RWPE1 (cell line): ENCODE data around the gene SLC30A5.
A peak's percentile ranks its signal among the peaks of the same experiment; 100 is the strongest.
"Not testable (repeated sequence)": the region's sequence is repeated elsewhere in the genome, so short reads cannot be mapped to it uniquely, and the experiment has no call there.

Experiments
- CTCF ChIA-PET: fragments of 350-600 bp; sonication (Branson Sonifier 250); formaldehyde crosslinking; extraction: SDS; loops from one replicate; lab custom pipeline; 2021; lab: Yijun Ruan, JAX
- POLR2A ChIA-PET: fragments of 400-600 bp; formaldehyde crosslinking; extraction: SDS; loops from one replicate; lab custom pipeline; 2020; ENCODE audit warnings: antibody characterized with exemption; ENCODE audit not compliant: low non-redundant PET; lab: Yijun Ruan, JAX
- DNase-seq: peaks from one replicate; pipeline ENCODE4 v3.0.0; 2012; ENCODE audit warnings: low spot score
- H3K27ac ChIP-seq: fragments of 450-650 bp; 2 replicates; pipeline ENCODE4 v1.5.1; 2017
- CTCF ChIP-seq: fragments of 450-650 bp; conservative IDR thresholded peaks from 2 replicates; pipeline ENCODE4 v1.5.1; 2017; ENCODE audit warnings: low read depth, mild to moderate bottlenecking

SLC30A5 gene

GRCh38 chr5:69092969-69093368, 845 bp upstream of the SLC30A5 start:
- ChIA-PET CTCF (interaction anchor here (0.5 to 1.6 kb wide), 32 partner anchors 9 to 649 kb away, joined by 3 to 23 read pairs (median 4); partner anchors contain the start of genes AK6, CCDC125, CENPH and MARVELD2), POLR2A (interaction anchor here (1.0 kb wide), 1 partner anchor 14 kb away, joined by 3 read pairs; no protein-coding TSS in a partner anchor)
- peak overlapping the region; percentile 87; the same call in 1 of the 2 replicates for H3K27ac ChIP-seq
- DNase-seq: no peak
- no peak for TF ChIP-seq CTCF

- POLR2A ChIA-PET: no interaction called here
- no peak overlapping the region for H3K27ac ChIP-seq
- CTCF ChIA-PET: no interaction called here
- no peak for DNase-seq
- TF ChIP-seq CTCF: no peak
Measured at GRCh38 chr5:69099302-69099701, 5.5 kb downstream of the SLC30A5 start.

DNA sequence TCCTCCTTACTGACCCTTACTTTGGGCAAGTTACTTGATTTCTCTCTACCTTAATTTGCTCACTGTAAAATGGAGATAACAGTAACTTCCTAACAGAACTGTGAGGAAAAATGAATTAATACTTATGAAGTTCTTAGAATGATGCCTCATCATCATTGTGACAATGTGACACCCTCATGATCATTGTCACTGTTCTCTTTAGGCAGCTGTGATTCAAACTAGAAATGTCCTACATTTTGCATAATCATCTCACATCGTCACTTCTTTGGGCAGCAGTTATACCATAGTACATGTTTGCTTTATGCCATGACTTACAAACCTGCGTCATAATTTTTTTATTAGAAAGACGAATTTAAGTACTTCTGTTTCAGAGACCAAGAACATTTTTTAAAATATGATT, 9.7 kb downstream of the SLC30A5 start:
- CTCF ChIA-PET: interaction anchor here (0.6 kb wide), 1 partner anchor 12 kb away, joined by 4 read pairs; no protein-coding TSS in a partner anchor
- TF ChIP-seq CTCF: no peak
- H3K27ac ChIP-seq: no peak overlapping the region
- POLR2A ChIA-PET: no interaction called here
- DNase-seq: no peak

- ChIA-PET POLR2A (interaction anchor here (1.1 kb wide), 1 partner anchor 13 kb away, joined by 3 read pairs; the partner anchor contains the start of gene SLC30A5), CTCF (interaction anchor here (0.6 to 2.0 kb wide), 4 partner anchors 13 to 716 kb away, joined by 3 to 8 read pairs (median 5); partner anchors contain the start of gene SLC30A5)
- TF ChIP-seq CTCF: no peak
- H3K27ac ChIP-seq: no peak overlapping the region
- no peak for DNase-seq
Measured at GRCh38 chr5:69105996-69106906, 12.4 kb downstream of the SLC30A5 start.

GRCh38 chr5:69108367-69108766, 14.6 kb downstream of the SLC30A5 start:
- CTCF ChIA-PET: interaction anchor here (0.5 to 0.7 kb wide), 2 partner anchors 59 to 763 kb away, joined by 3 read pairs; no protein-coding TSS in a partner anchor
- H3K27ac ChIP-seq, DNase-seq, POLR2A ChIA-PET: not testable (repeated sequence)

- ChIA-PET POLR2A (no interaction called here), CTCF (no interaction called here)
- TF ChIP-seq CTCF: no peak
- no peak for DNase-seq
- H3K27ac ChIP-seq: no peak overlapping the region
Measured at GRCh38 chr5:69113851-69114250, 20.0 kb downstream of the SLC30A5 start.
